Body of pancreas (tissue), 4 donors: ENCODE results near the gene SPOCK1.

Source experiments
- CTCF ChIP-seq, 7 experiments: fragments of 450-650 bp in 4 of 7; fragments of 200-600 bp in 3 of 7; sonication (generic) in 3 of 7; IDR thresholded peaks; one replicate each; pipeline ENCODE4 v1.5.1; 2016 to 2019; ENCODE audit warnings: antibody characterized with exemption in 7 of 7
- POLR2A ChIP-seq, 3 donors: fragments of 450-650 bp; IDR thresholded peaks; one replicate each; pipeline ENCODE4 v1.6.1; 2016; ENCODE audit warnings: antibody characterized with exemption in 3 of 3, mild to moderate bottlenecking in 2 of 3

GRCh38 chr5:137393196-137393993, 105.7 kb downstream of the SPOCK1 start:
- TF ChIP-seq CTCF (IDR thresholded peaks at IDR 0.05) (no peak), POLR2A (IDR thresholded peaks at IDR 0.05) (no peak)
